Ovary (tissue), 10 donors: ENCODE data around the gene OBP2B. TPM values are rescaled to one million over a fixed set of nuclear protein-coding genes. Genes with fewer than 3 reads are reported as not detected.
"Not testable (repeated sequence)": the region's sequence is repeated elsewhere in the genome, so short reads cannot be mapped to it uniquely, and the experiment has no call there.

Experiments
- DNase-seq, 5 donors: peaks; one replicate each; pipeline ENCODE4 v3.0.0-alpha.2; 2019 to 2020
- H3K27ac ChIP-seq, 2 donors: fragments of 200-600 bp; one replicate each; pipeline versions ENCODE4 v1.5.1 to v1.8.0; 2019 to 2022
- H3K27me3 ChIP-seq: fragments of 200-600 bp; one replicate; pipeline ENCODE4 v1.8.0; 2022
- H3K36me3 ChIP-seq: fragments of 200-600 bp; sonication (generic); one replicate; pipeline ENCODE4 v1.5.1; 2019
- H3K4me1 ChIP-seq: one replicate; pipeline ENCODE4 v1.8.1; 2013; ENCODE audit warnings: mild to moderate bottlenecking, moderate library complexity; ENCODE audit not compliant: insufficient read depth
- H3K4me3 ChIP-seq: fragments of 200-600 bp; sonication (generic); one replicate; pipeline ENCODE4 v1.5.1; 2017
- H3K9me3 ChIP-seq, 2 donors: fragments of 200-600 bp in 1 of 2; sonication (generic) in 1 of 2; one replicate each; pipeline versions ENCODE4 v1.5.1 to v1.8.1; 2013 to 2019; ENCODE audit warnings: mild to moderate bottlenecking in 1 of 2, moderate library complexity in 1 of 2
- EP300 ChIP-seq: sonication (generic); formaldehyde crosslinking; IDR thresholded peaks from one replicate; pipeline ENCODE4 v1.6.1; 2017; ENCODE audit warnings: antibody characterized with exemption
- POLR2A ChIP-seq: fragments of 450-650 bp; IDR thresholded peaks from one replicate; pipeline ENCODE4 v1.6.1; 2017; ENCODE audit warnings: antibody characterized with exemption, mild to moderate bottlenecking, moderate library complexity
- WGBS, 3 donors: extraction: QIAGEN DNeasy Blood & Tissue Kit in 1 of 3; methylation state at CpG; one replicate each; pipeline versions ENCODE4 v1.1.5 to v1.1.7; 2013 to 2017; 5-methylcytosine and 5-hydroxymethylcytosine counted together
- intact Hi-C, 4 donors: fragments of 100-400 bp; cut with DNase I; formaldehyde crosslinking; loops; one replicate each; pipeline versions ENCODE4 v1.11.0 to v1.15.1; 2022 to 2023
- long read RNA-seq, 3 donors: library from polyadenylated mRNA in 2 of 3; unstranded in 2 of 3; transcript quantifications; one replicate each; pipeline ENCODE4 v2.0.0 and lab custom pipeline, GENCODE V29; 2021 to 2026
- polyA plus RNA-seq, 2 donors: library from polyadenylated mRNA; stranded (reverse); fragments of 200-250 nt in 1 of 2; fragments of 350-450 nt in 1 of 2; fragmentation: Illumina TruSeq in 1 of 2; extraction: RNeasy Lipid Tissue Mini Kit (QIAGEN cat#74804) in 1 of 2; gene quantifications; one replicate each; pipeline ENCODE4 v1.2.3, GENCODE V29; 2013 to 2014
- total RNA-seq, 7 donors: library from RNA; depleted of rRNA in 2 of 7; stranded (reverse); fragments of >200 nt in 2 of 7; fragmentation: NEBNext Ultra II Directional in 3 of 7; extraction: Animal tissue kit (Norgen Biotek cat#: 25700) in 3 of 7; gene quantifications; one replicate each; pipeline versions ENCODE4 v1.1.0 to v1.2.4, GENCODE V29; 2016 to 2023
- TF ChIP-seq, protein P1 (sequence below), 3 donors: fragments of 450-650 bp in 2 of 3; fragments of 200-600 bp in 1 of 3; IDR thresholded peaks; one replicate each; pipeline versions ENCODE4 v1.5.1 to v1.8.0; 2016 to 2022; ENCODE audit warnings: antibody characterized with exemption in 3 of 3, mild to moderate bottlenecking in 1 of 3
- donor health status: DM: no; HTN: no; CAD: no; lungs with moderate emphysema.
- donor health status: DM: no; HTN: no; CAD: no.
- donor health status: Bipolar disorder and iron deficiency.
- donor health status: DM: yes; HTN: yes; CAD: no.
- donor health status: DM: no; HTN: no; CAD: no.
- donor health status: DM: yes; HTN: yes; CAD: no.

The OBP2B gene, protein sequence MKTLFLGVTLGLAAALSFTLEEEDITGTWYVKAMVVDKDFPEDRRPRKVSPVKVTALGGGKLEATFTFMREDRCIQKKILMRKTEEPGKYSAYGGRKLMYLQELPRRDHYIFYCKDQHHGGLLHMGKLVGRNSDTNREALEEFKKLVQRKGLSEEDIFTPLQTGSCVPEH
- total RNA-seq = 1 to 10 TPM in 2 of 7 donors, under 1 TPM in 2, not detected in 3; 0.33 to 5.3 (median 2.7) TPM
- not detected for polyA plus RNA-seq
- long read RNA-seq, donor 1 = 0 reads
- long read RNA-seq, donor 2 = 0 reads
- long read RNA-seq, donor 3, partial matches to known transcripts = 0 of 3 reads
- long read RNA-seq, donor 3, other reads (novel, unspliced or antisense) = 2 of 3 reads

DNA sequence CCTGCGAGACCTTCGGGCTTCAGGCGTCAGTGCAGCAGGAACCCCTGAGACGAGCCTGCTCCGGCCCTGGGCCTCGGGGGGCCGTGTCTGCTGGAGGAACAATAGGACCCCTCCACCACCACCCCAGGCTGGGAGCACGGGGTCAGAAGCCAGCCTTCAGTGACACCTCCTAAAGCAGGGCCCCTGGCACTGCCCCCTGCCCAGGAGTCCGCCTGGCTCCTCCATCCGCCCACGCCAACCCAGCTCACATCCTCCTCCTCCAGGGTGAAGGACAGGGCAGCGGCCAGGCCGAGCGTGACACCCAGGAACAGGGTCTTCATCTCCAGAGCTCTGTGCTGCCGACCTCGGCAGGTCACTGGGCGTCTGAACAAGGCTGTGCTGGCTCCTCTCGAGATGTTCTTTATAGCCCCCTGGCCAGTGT lies at the start of gene OBP2B:
Gene OBP2B (minus strand): TSS at position 371 of the 421 bp plus-strand sequence. CDS start 51 bp downstream, at position 320.
- DNase-seq, H3K9me3 ChIP-seq, H3K36me3 ChIP-seq, intact Hi-C loops, H3K4me1 ChIP-seq, H3K27ac ChIP-seq, H3K4me3 ChIP-seq, H3K27me3 ChIP-seq: not testable (repeated sequence)
- WGBS, 3 donors = 72% methylated on average over 11 of the region's 18 CpGs; no CpG with 5 or more reads in 2 of the 3 donors

DNA sequence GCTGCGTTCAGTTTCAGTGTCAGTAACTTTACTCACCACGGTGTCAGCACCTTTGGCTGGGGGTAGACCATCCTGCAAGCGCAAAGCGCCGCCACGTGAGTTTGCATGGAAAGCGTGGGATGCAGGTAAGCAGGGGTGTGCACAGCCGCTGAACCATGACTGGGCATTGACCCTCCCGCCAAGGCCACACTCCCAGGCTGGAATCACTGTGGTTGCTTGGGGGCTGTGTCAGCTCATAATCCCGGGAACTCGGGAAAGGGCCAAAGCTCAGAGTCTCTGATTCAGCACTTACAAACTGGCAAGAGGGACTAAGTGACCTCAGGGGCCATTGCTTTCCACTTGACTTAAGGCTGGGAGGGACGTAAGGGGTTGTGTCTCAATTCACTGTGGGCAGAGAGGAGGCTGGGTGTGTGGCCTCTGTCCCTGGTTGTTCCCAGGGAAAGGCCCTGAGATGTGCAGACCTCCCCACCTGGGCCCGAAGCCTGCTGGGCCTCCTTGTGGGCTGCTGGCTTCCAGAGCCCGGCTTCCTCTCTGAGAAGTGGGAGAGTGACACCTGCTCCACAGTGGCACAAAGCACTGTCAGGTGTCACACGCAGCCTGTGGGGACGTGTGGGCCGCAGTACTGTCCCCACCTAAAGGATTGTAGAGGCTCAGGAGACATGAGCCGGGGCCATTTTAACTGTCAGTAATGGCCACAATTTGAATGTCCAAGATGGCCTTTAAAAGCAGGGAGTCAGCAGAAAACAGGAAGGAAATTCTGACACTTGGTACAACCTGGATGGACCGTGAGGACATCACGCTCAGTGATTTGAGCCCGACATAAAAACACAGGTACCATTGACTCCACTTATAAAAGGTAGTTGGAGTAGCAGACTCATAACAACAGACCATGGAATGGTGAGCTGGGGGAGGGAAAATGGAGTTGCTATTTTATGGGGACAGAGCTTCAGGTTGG lies 49.3 kb upstream of the OBP2B start:
- H3K27ac ChIP-seq = peak overlapping the region in 1 of 2 donors; percentile 62
- no peaks in the 10 kb centered on the region for H3K36me3 ChIP-seq
- TF ChIP-seq, protein P1, sequence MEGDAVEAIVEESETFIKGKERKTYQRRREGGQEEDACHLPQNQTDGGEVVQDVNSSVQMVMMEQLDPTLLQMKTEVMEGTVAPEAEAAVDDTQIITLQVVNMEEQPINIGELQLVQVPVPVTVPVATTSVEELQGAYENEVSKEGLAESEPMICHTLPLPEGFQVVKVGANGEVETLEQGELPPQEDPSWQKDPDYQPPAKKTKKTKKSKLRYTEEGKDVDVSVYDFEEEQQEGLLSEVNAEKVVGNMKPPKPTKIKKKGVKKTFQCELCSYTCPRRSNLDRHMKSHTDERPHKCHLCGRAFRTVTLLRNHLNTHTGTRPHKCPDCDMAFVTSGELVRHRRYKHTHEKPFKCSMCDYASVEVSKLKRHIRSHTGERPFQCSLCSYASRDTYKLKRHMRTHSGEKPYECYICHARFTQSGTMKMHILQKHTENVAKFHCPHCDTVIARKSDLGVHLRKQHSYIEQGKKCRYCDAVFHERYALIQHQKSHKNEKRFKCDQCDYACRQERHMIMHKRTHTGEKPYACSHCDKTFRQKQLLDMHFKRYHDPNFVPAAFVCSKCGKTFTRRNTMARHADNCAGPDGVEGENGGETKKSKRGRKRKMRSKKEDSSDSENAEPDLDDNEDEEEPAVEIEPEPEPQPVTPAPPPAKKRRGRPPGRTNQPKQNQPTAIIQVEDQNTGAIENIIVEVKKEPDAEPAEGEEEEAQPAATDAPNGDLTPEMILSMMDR (IDR thresholded peaks at IDR 0.05) = no peak
- TF ChIP-seq POLR2A = no peak
- no peak for TF ChIP-seq EP300
- no peaks in the 10 kb centered on the region for H3K9me3 ChIP-seq
- 58 to 67% (median 60%) methylated on average over 21 of the region's 21 CpGs for WGBS, 3 donors
- H3K27me3 ChIP-seq = no peaks in the 10 kb centered on the region
- H3K4me3 ChIP-seq = no peak overlapping the region
- H3K4me1 ChIP-seq = peaks cover 23% of the 10 kb centered on the region
- DNase-seq = peak in 3 of 5 donors; percentile 46 to 64 (median 59)
- intact Hi-C loops = no loop called here

DNA sequence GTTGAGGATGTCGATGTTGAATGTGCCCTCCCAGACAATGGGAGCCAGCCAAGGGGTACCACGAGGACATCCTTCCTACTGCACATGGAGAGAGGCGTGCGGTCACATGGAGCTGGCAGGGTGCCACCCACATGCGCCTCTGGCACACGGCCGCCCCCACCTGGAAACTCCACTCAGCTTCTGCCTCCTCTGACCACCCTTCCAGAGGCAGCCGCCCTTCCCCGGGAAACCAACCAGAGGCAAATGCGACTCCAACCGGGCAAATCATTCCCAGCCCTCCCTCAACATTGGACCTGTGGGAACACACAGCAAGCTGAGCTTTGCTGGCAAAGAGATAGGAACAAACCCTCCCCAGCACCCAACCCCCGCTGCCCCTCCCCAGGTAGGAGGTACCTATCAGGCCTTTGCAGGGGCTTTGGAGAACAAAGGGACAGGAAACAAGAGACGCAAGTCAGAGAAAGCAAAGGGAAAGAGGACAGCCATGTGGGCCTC lies 48.5 kb upstream of the OBP2B start:
- peak; percentile 58 to 87 (median 72) for DNase-seq
- no peak for TF ChIP-seq EP300
- no peak for TF ChIP-seq POLR2A
- TF ChIP-seq, protein P1 (IDR thresholded peaks at IDR 0.05) = no peak
- no peaks in the 10 kb centered on the region for H3K9me3 ChIP-seq
- H3K4me3 ChIP-seq = no peak overlapping the region
- H3K27me3 ChIP-seq = no peaks in the 10 kb centered on the region
- peak overlapping the region in 1 of 2 donors; percentile 46 for H3K27ac ChIP-seq
- H3K36me3 ChIP-seq = no peaks in the 10 kb centered on the region
- WGBS, 3 donors = 20 to 40% (median 29%) methylated on average over 13 of the region's 13 CpGs
- intact Hi-C loops = no loop called here
- peaks cover 23% of the 10 kb centered on the region for H3K4me1 ChIP-seq

DNA sequence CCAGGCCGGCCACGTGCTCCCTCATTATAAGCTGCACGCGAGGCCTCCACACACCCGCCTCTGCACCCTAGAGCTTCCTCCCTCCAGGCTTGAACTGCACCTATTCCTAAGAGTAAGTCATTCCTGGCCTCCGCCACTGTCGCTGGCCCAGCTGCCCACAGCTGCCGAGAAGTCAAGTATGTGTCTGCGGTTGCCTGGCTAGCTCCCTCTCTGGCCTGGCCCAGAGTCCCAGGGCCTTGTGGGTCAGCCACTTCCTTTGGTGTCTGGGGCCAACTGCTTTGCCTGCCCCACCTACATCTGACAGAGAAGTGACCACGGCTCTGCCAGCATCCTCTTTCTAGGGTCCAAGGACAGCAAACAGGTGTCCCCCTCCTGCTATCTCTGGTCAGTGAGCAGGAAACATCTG lies 47.6 kb upstream of the OBP2B start:
- TF ChIP-seq EP300 (no peak), POLR2A (no peak)
- Histone ChIP-seq H3K9me3 (no peaks in the 10 kb centered on the region), H3K27ac (peak overlapping the region in 1 of 2 donors; percentile 46), H3K4me3 (no peak overlapping the region), H3K27me3 (no peaks in the 10 kb centered on the region), H3K36me3 (no peaks in the 10 kb centered on the region), H3K4me1 (peaks cover 23% of the 10 kb centered on the region)
- WGBS, 3 donors = 25 to 49% (median 41%) methylated on average over 10 of the region's 10 CpGs
- peak in 1 of 5 donors; percentile 39 for DNase-seq
- intact Hi-C loops = no loop called here

DNA sequence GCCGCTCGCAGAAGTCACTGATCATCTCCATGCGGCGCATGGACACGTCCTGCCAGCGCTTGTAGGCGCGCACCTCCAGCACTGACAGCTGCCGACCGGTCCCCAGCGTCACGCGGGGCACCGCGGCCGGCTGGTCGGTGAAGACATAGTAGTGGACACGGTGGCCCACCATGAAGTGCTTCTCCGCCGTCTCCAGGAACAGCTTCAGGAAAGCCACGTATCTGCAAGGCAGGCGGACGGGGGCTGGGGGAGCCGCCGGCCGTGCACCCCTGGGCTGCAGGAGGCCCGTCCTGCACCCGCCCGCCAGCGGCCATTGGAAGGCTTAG lies 47.0 kb upstream of the OBP2B start:
- Histone ChIP-seq H3K27ac (no peak overlapping the region), H3K9me3 (no peaks in the 10 kb centered on the region), H3K36me3 (no peaks in the 10 kb centered on the region), H3K27me3 (no peaks in the 10 kb centered on the region), H3K4me3 (no peak overlapping the region), H3K4me1 (peaks cover 20% of the 10 kb centered on the region)
- 91 to 94% (median 91%) methylated on average over 30 of the region's 30 CpGs for WGBS, 3 donors
- intact Hi-C loops = no loop called here
- peak in 1 of 5 donors; percentile 31 for DNase-seq
- no peak for TF ChIP-seq EP300
- no peak for TF ChIP-seq POLR2A
- TF ChIP-seq, protein P1 (IDR thresholded peaks at IDR 0.05) = no peak
